SK-N-MC (cell line): ENCODE measurements around the gene MORN5.

Source experiments
- EZH2 ChIP-seq: fragments of 200-600 bp; sonication (generic); IDR thresholded peaks from one replicate; pipeline ENCODE4 v1.6.1; 2017; ENCODE audit warnings: antibody characterized with exemption
- FOXP2 ChIP-seq: optimal IDR thresholded peaks from 2 replicates; pipeline ENCODE3; 2011; ENCODE audit warnings: mild to moderate bottlenecking, moderate library complexity; ENCODE audit not compliant: insufficient read depth; ENCODE audit errors: extremely low read length, control extremely low read depth
- POLR2AphosphoS5 ChIP-seq: IDR thresholded peaks from 2 replicates; pipeline ENCODE4 v1.6.1; 2012; ENCODE audit warnings: mild to moderate bottlenecking, low read depth, low read length, borderline replicate concordance

- TF ChIP-seq EZH2: no peak
- no peak for TF ChIP-seq POLR2AphosphoS5
- no peak for TF ChIP-seq FOXP2
Measured at GRCh38 chr9:122111413-122112085, 48.2 kb upstream of the MORN5 start.
